Upper lobe of left lung (tissue), 6 donors: ENCODE data around the gene KIAA1958. TPM values are rescaled to one million over a fixed set of nuclear protein-coding genes. Genes with fewer than 3 reads are reported as not detected.

Source experiments
- ATAC-seq, 2 donors: fragments of 200-7000 bp; cut with Tn5 transposase; one replicate each; pipeline ENCODE4 v1.9.1; 2022; ENCODE audit warnings: mild to moderate bottlenecking in 2 of 2, moderate library complexity in 2 of 2; ENCODE audit not compliant: low FRiP score in 2 of 2
- DNase-seq, 2 donors: peaks; one replicate each; pipeline ENCODE4 v3.0.0-alpha.2; 2019 to 2020
- H3K27ac ChIP-seq, 4 donors: fragments of 200-600 bp; sonication (generic); one replicate each; pipeline ENCODE4 v1.5.1; 2016 to 2019
- H3K27me3 ChIP-seq, 4 donors: fragments of 200-600 bp; sonication (generic); one replicate each; pipeline ENCODE4 v1.5.1; 2017 to 2019
- H3K36me3 ChIP-seq, 4 donors: fragments of 200-600 bp; sonication (generic); one replicate each; pipeline ENCODE4 v1.5.1; 2016 to 2019
- H3K4me1 ChIP-seq, 4 donors: fragments of 200-600 bp; sonication (generic); one replicate each; pipeline ENCODE4 v1.5.1; 2018 to 2019
- H3K4me3 ChIP-seq, 4 donors: fragments of 200-600 bp; sonication (generic); one replicate each; pipeline ENCODE4 v1.5.1; 2017 to 2019; ENCODE audit warnings: mild to moderate bottlenecking in 2 of 4, moderate library complexity in 1 of 4
- H3K9me3 ChIP-seq, 4 donors: fragments of 200-600 bp; sonication (generic); one replicate each; pipeline ENCODE4 v1.5.1; 2018 to 2019
- EP300 ChIP-seq, 4 donors: sonication (generic); formaldehyde crosslinking; IDR thresholded peaks; one replicate each; pipeline ENCODE4 v1.5.1; 2017; ENCODE audit warnings: antibody characterized with exemption in 4 of 4, control low read depth in 2 of 4
- POLR2A ChIP-seq, 4 donors: fragments of 450-650 bp; IDR thresholded peaks; one replicate each; pipeline ENCODE4 v1.5.1; 2016 to 2017; ENCODE audit warnings: antibody characterized with exemption in 4 of 4, mild to moderate bottlenecking in 2 of 4
- POLR2AphosphoS5 ChIP-seq, 2 donors: sonication (generic); formaldehyde crosslinking; IDR thresholded peaks; one replicate each; pipeline ENCODE4 v1.5.1; 2017; ENCODE audit warnings: antibody characterized with exemption in 2 of 2
- WGBS, 2 donors: methylation state at CpG; one replicate each; pipeline ENCODE4 v1.1.5; 2017 to 2018; 5-methylcytosine and 5-hydroxymethylcytosine counted together
- total RNA-seq, 6 donors: library from RNA; depleted of rRNA in 4 of 6; stranded (reverse); fragments of >200 nt in 4 of 6; gene quantifications; one replicate each; pipeline versions ENCODE4 v1.1.0 to v1.2.1, GENCODE V29; 2016 to 2021
- TF ChIP-seq, protein P1 (sequence below), 6 experiments: fragments of 450-650 bp in 4 of 6; fragments of 200-600 bp in 2 of 6; sonication (generic) in 2 of 6; IDR thresholded peaks; one replicate each; pipeline ENCODE4 v1.5.1; 2016 to 2019; ENCODE audit warnings: antibody characterized with exemption in 6 of 6
- donor health status: DM: no; HTN: no; CAD: no; lungs with moderate emphysema.
- donor health status: DM: no; HTN: yes; CAD: no; lungs with severe emphysema.

Gene KIAA1958
- total RNA-seq, 6 donors from 2014 or later, result 9.2 to 21.1 (median 14.2) TPM

DNA sequence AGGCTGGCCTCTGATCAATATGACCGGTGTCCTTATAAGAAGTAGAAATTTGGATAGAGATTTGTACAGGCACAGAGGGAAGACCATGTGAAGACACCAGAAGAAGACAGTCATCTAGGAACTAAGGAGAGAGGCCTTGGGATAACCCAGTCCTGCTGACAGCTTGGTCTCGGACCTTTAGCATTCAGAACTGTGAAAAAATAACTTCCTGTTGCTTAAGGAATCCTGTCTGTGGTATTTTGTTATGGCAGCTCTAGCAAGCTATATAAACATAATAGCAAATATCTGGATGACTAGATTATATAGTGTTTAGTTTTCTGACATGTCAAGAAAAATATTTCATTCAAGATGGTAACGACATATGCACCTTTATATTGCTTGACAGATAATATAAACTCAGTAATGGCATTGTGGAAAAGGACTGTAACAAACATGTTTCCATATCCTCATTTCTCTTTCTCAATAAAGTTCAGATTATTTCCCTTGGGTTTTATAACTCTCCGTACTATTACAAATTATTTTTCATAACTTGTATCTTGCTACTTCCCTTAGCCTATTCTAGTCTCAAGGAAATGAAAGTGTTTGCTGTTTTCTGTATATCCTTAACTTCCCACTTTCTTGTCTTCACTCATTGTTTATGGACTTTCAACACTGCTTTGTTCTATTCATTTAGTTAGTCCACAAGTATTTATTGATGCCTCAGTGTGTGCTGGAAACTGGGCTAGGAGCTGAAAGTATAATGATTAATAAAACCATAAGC is 62.4 kb downstream of the KIAA1958 start:
- no peak for TF ChIP-seq EP300 (IDR thresholded peaks at IDR 0.05)
- TF ChIP-seq, protein P1, sequence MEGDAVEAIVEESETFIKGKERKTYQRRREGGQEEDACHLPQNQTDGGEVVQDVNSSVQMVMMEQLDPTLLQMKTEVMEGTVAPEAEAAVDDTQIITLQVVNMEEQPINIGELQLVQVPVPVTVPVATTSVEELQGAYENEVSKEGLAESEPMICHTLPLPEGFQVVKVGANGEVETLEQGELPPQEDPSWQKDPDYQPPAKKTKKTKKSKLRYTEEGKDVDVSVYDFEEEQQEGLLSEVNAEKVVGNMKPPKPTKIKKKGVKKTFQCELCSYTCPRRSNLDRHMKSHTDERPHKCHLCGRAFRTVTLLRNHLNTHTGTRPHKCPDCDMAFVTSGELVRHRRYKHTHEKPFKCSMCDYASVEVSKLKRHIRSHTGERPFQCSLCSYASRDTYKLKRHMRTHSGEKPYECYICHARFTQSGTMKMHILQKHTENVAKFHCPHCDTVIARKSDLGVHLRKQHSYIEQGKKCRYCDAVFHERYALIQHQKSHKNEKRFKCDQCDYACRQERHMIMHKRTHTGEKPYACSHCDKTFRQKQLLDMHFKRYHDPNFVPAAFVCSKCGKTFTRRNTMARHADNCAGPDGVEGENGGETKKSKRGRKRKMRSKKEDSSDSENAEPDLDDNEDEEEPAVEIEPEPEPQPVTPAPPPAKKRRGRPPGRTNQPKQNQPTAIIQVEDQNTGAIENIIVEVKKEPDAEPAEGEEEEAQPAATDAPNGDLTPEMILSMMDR (IDR thresholded peaks at IDR 0.05), result no peak
- TF ChIP-seq POLR2AphosphoS5 (IDR thresholded peaks at IDR 0.05), result no peak
- no peak for DNase-seq
- 57 to 69% methylated on average over 4 of the region's 4 CpGs for WGBS, 2 donors
- Histone ChIP-seq H3K27me3 (no peaks in the 10 kb centered on the region), H3K4me1 (peaks cover 0 to 4% (median 2%) of the 10 kb centered on the region in 4 donors), H3K36me3 (no peaks in the 10 kb centered on the region), H3K4me3 (no peak overlapping the region), H3K9me3 (no peaks in the 10 kb centered on the region), H3K27ac (no peak overlapping the region)
- no peak for ATAC-seq

DNA sequence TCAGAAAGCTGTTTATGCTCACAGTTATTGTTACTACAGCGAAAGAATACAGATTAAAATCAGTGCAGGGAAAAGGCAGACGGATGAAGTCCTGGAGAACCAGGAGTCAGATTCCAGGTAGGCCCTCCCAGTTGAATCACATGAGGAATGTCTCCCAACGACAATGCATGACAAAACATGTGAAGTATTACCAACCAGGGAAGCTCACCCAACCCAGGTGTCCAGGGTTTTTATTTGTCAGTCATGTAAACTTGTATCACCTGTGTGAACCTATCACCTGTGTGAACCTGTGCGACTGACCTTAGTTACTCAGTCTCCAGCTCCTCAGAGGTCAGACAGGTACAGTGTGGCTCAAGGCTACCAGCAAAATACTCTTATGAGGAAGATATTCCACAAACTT is 63.9 kb downstream of the KIAA1958 start:
- 91 to 94% methylated on average over 4 of the region's 4 CpGs for WGBS, 2 donors
- no peak for DNase-seq
- Histone ChIP-seq H3K4me1 (peaks cover 0 to 4% (median 2%) of the 10 kb centered on the region in 4 donors), H3K4me3 (no peak overlapping the region), H3K27me3 (no peaks in the 10 kb centered on the region), H3K9me3 (no peaks in the 10 kb centered on the region), H3K27ac (no peak overlapping the region), H3K36me3 (no peaks in the 10 kb centered on the region)
- ATAC-seq, result no peak
- no peak for TF ChIP-seq POLR2AphosphoS5 (IDR thresholded peaks at IDR 0.05)
- TF ChIP-seq POLR2A (IDR thresholded peaks at IDR 0.05), result no peak
- TF ChIP-seq EP300 (IDR thresholded peaks at IDR 0.05), result no peak
- TF ChIP-seq, protein P1 (IDR thresholded peaks at IDR 0.05), result no peak

DNA sequence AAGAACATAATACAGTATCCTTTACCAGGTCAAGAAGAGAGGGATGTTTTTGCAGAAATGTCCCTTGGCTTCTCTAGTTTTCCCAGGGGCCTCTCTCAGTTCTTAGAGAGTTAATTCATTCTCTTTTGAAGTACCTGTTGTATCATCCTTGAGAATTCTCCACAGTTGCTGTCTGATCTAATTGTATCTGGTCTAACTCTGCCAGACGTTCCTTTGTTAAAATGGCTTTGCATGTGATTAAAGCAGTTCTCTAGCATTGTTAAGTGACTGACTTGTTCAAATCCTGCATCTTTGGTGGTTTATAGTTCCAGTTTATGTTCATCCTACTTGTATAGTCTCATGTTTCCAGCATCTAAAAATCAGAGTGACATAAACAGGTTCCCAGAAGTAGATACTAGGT is 65.0 kb downstream of the KIAA1958 start:
- no peaks in the 10 kb centered on the region for H3K9me3 ChIP-seq
- ATAC-seq (no peak), DNase-seq (no peak)
- H3K27ac ChIP-seq, result no peak overlapping the region
- no peaks in the 10 kb centered on the region for H3K4me1 ChIP-seq
- H3K27me3 ChIP-seq, result no peaks in the 10 kb centered on the region
- H3K36me3 ChIP-seq, result no peaks in the 10 kb centered on the region
- TF ChIP-seq POLR2A (IDR thresholded peaks at IDR 0.05), result no peak
- TF ChIP-seq, protein P1 (IDR thresholded peaks at IDR 0.05), result no peak
- TF ChIP-seq EP300 (IDR thresholded peaks at IDR 0.05), result no peak
- TF ChIP-seq POLR2AphosphoS5 (IDR thresholded peaks at IDR 0.05), result no peak
- H3K4me3 ChIP-seq, result no peak overlapping the region
- 69 to 79% methylated on average over 1 of the region's 1 CpG for WGBS, 2 donors

DNA sequence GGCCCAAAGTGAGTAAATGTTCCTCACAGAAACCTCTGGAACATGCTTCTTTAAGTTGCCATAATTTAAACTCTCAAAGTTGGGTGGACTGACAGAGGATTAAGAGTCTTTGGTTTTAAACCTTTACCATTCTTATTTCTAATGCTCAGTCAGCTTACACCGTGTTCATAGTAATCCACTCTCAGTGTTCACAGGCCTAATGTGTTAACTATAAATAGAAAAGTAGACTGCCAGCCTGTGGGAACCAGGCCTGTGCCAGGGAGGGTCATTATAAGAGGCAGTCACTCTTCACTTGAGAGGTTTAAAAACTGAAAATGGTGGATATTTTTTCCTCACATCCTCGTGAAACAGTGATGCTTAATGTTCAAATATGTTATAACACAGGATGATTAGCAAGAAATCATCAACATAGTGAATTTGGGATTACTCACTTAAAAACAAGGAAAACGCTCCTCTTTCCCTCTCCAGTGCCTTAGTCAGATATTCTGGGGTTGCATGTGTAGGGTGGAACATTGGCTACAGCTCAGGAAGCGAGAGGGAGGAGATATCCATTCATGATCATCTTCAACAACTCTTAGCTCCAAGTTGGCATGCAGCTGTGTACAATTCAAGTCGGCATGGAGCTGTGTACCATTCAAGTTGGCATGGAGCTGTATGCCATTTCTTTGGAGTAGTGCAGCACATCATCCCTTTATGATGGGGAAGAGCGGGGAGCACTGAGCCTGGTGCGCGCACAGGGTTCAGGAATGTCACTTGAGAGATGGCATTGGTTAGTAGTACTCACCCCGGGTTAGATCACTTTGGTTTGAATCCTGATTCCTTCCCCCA is 65.8 kb downstream of the KIAA1958 start:
- Histone ChIP-seq H3K27me3 (no peaks in the 10 kb centered on the region), H3K9me3 (no peaks in the 10 kb centered on the region), H3K4me3 (no peak overlapping the region), H3K27ac (no peak overlapping the region), H3K36me3 (no peaks in the 10 kb centered on the region), H3K4me1 (no peaks in the 10 kb centered on the region)
- DNase-seq (no peak), ATAC-seq (no peak)
- TF ChIP-seq EP300 (IDR thresholded peaks at IDR 0.05) (no peak), POLR2A (IDR thresholded peaks at IDR 0.05) (no peak), POLR2AphosphoS5 (IDR thresholded peaks at IDR 0.05) (no peak)
- TF ChIP-seq, protein P1 (IDR thresholded peaks at IDR 0.05), result no peak
- 74 to 88% methylated on average over 9 of the region's 9 CpGs for WGBS, 2 donors
